A549 (cell line): ENCODE data around the gene C3orf20. TPM values are rescaled to one million over a fixed set of nuclear protein-coding genes. Genes with fewer than 3 reads are reported as not detected.
"Not testable (repeated sequence)": the region's sequence is repeated elsewhere in the genome, so short reads cannot be mapped to it uniquely, and the experiment has no call there.

Experiments used
- ATAC-seq, 2 experiments: fragments of 200-7000 bp in 1 of 2; fragments of >200 bp in 1 of 2; cut with Nextera tagmentation in 1 of 2; cut with Tn5 transposase in 1 of 2; 3 replicates each; pipeline versions ENCODE4 v1.8.0 to v1.9.1; 2018 to 2020; ENCODE audit warnings: mild to moderate bottlenecking in 1 of 2, moderate library complexity in 1 of 2
- CTCF ChIA-PET: fragments of 300-600 bp; sonication (Branson Sonifier 250); formaldehyde crosslinking; extraction: SDS; loops from one replicate; lab custom pipeline; 2021; ENCODE audit warnings: antibody characterized with exemption, inconsistent platforms; lab: Yijun Ruan, JAX
- POLR2A ChIA-PET: fragments of 350-600 bp; formaldehyde crosslinking; extraction: SDS; loops from one replicate; lab custom pipeline; 2021; ENCODE audit warnings: antibody characterized with exemption, inconsistent platforms; lab: Yijun Ruan, JAX
- DNase-seq, 2 experiments: peaks; one replicate each; pipeline versions ENCODE4 v3.0.0 to v3.0.0-alpha.2; 2011 to 2016; ENCODE audit warnings: low read depth in 1 of 2, low spot score in 1 of 2
- FAIRE-seq: peaks from 2 replicates; lab custom pipeline; 2011; peaks lifted over from hg19 to GRCh38; lab: Jason Lieb, UNC
- H3K27ac ChIP-seq, 2 experiments: fragments of >200 bp; sonication (Bioruptor Twin); formaldehyde crosslinking; 3 replicates each; pipeline ENCODE4 v1.5.1; 2016 to 2017
- H3K4me1 ChIP-seq: fragments of >200 bp; sonication (Bioruptor Twin); formaldehyde crosslinking; 3 replicates; pipeline ENCODE4 v1.6.1; 2016
- H3K4me2 ChIP-seq: fragments of >200 bp; sonication (Bioruptor Twin); formaldehyde crosslinking; 3 replicates; pipeline ENCODE4 v1.6.1; 2016
- H3K4me3 ChIP-seq: fragments of >200 bp; sonication (Bioruptor Twin); formaldehyde crosslinking; 3 replicates; pipeline ENCODE4 v1.5.1; 2016
- H3K9me3 ChIP-seq: fragments of >200 bp; sonication (Bioruptor Twin); formaldehyde crosslinking; 3 replicates; pipeline ENCODE4 v1.6.1; 2016
- CBX8 ChIP-seq: fragments of 200-600 bp; sonication (generic); IDR thresholded peaks from 2 replicates; pipeline ENCODE4 v1.6.1; 2016
- CHD2 ChIP-seq: fragments of 150-350 bp; IDR thresholded peaks from 2 replicates; pipeline ENCODE4 v1.6.1; 2014; ENCODE audit warnings: low read length; ENCODE audit not compliant: partially characterized antibody
- CHD4 ChIP-seq: fragments of 200-600 bp; sonication (generic); IDR thresholded peaks from 2 replicates; pipeline ENCODE4 v1.6.1; 2016; ENCODE audit warnings: antibody characterized with exemption, mild to moderate bottlenecking, borderline replicate concordance
- ELK1 ChIP-seq: fragments of 150-350 bp; IDR thresholded peaks from 2 replicates; pipeline ENCODE4 v1.6.1; 2014; ENCODE audit warnings: low read depth, mild to moderate bottlenecking, low read length
- FOXS1 ChIP-seq: fragments of 250-450 bp; sonication (Bioruptor Pico); IDR thresholded peaks from 2 replicates; pipeline ENCODE4 v1.5.0; 2020; ENCODE audit warnings: mild to moderate bottlenecking, moderate library complexity
- HOXB5 ChIP-seq: fragments of 250-450 bp; sonication (Bioruptor Pico); IDR thresholded peaks from 2 replicates; pipeline ENCODE4 v1.5.0; 2020; ENCODE audit warnings: mild to moderate bottlenecking, moderate library complexity
- MAX ChIP-seq: IDR thresholded peaks from 2 replicates; pipeline ENCODE4 v1.6.1; 2012
- PHF8 ChIP-seq: fragments of 200-600 bp; sonication (generic); IDR thresholded peaks from 2 replicates; pipeline ENCODE4 v1.6.1; 2016; ENCODE audit warnings: low read depth, mild to moderate bottlenecking, antibody characterized with exemption, moderate library complexity, borderline replicate concordance
- POLR2A ChIP-seq: IDR thresholded peaks from 2 replicates; pipeline ENCODE4 v1.6.1; 2012; ENCODE audit warnings: mild to moderate bottlenecking, low read length
- RAD21 ChIP-seq, 2 experiments: fragments of >200 bp in 1 of 2; sonication (Bioruptor Twin) in 1 of 2; formaldehyde crosslinking in 1 of 2; IDR thresholded peaks in 1 of 2; conservative IDR thresholded peaks in 1 of 2; 2 replicates in 1 of 2; 3 replicates in 1 of 2; pipeline ENCODE4 v1.6.1; 2012 to 2018; ENCODE audit warnings: inconsistent platforms in 1 of 2
- RFX5 ChIP-seq: fragments of 450-650 bp; IDR thresholded peaks from 2 replicates; pipeline ENCODE4 v1.7.1; 2014; ENCODE audit warnings: antibody characterized with exemption, mild to moderate bottlenecking, moderate library complexity
- TFCP2L1 ChIP-seq: fragments of 250-450 bp; sonication (Bioruptor Pico); IDR thresholded peaks from 2 replicates; pipeline ENCODE4 v1.5.0; 2021; ENCODE audit warnings: mild to moderate bottlenecking
- USF2 ChIP-seq: fragments of 450-650 bp; IDR thresholded peaks from 2 replicates; pipeline ENCODE4 v1.6.1; 2014; ENCODE audit warnings: antibody characterized with exemption
- WGBS: methylation state at CpG from one replicate; pipeline ENCODE4 v1.1.6; 2017; ENCODE audit errors: missing lambda C conversion rate; 5-methylcytosine and 5-hydroxymethylcytosine counted together
- polyA plus RNA-seq, 4 experiments: library from polyadenylated mRNA; depleted of rRNA in 3 of 4; stranded (reverse); fragments of >200 nt; fragmentation: RNase III in 1 of 4; extraction: RNeasy Plus Mini Kit Qiagen cat#74134 plus additional on column Dnase treatment in 1 of 4; gene quantifications; 2 replicates in 3 of 4; 3 replicates in 1 of 4; pipeline ENCODE4 v1.2.3, GENCODE V29; 2011 to 2017

Gene C3orf20
- polyA plus RNA-seq, 2 of the 4 experiments (the other 2 are of a cell fraction), result 0.05 TPM; not detected in 1

- no peak for TF ChIP-seq MAX
Observed at GRCh38 chr3:14741510-14741909, 66.6 kb downstream of the C3orf20 start (continued).

GRCh38 chr3:14744556-14744955 is 69.6 kb downstream of the C3orf20 start:
- Histone ChIP-seq H3K4me1 (no peaks in the 10 kb centered on the region), H3K9me3 (peaks cover 15% of the 10 kb centered on the region), H3K4me2 (no peak overlapping the region), H3K27ac (no peak overlapping the region), H3K4me3 (no peak overlapping the region)
- DNase-seq (no peak), ATAC-seq (no peak), FAIRE-seq (no peak)
- TF ChIP-seq USF2 (0 out of 2 replicates have a peak, but pooled peaks have one; percentile 3), RFX5 (no peak)
- POLR2A ChIA-PET, result no interaction called here
- 25% methylated on average over 6 of the region's 6 CpGs for WGBS
- CTCF ChIA-PET, result no interaction called here

GRCh38 chr3:14750650-14751049 is 75.7 kb downstream of the C3orf20 start:
- ATAC-seq (no peak), DNase-seq (no peak), FAIRE-seq (no peak)
- ChIA-PET POLR2A (no interaction called here), CTCF (interaction anchor here (0.7 kb wide), 1 partner anchor 122 kb away, joined by 3 read pairs; no protein-coding TSS in a partner anchor)
- Histone ChIP-seq H3K27ac (no peak overlapping the region), H3K4me2 (no peak overlapping the region), H3K4me3 (no peak overlapping the region), H3K9me3 (peaks cover 24% of the 10 kb centered on the region), H3K4me1 (no peaks in the 10 kb centered on the region)
- 0% methylated on average over 1 of the region's 1 CpG for WGBS
- no peak for TF ChIP-seq RAD21 (conservative IDR thresholded peaks at IDR 0.05 in 1 of 2, IDR thresholded peaks at IDR 0.05 in 1 of 2)
- TF ChIP-seq CHD4, result no peak
- TF ChIP-seq CHD2, result no peak
- no peak for TF ChIP-seq TFCP2L1 (CRISPR knock-in tag)
- TF ChIP-seq PHF8, result no peak
- no peak for TF ChIP-seq ELK1
- TF ChIP-seq POLR2A, result no peak

- POLR2A ChIA-PET, H3K4me2 ChIP-seq, H3K27ac ChIP-seq, FAIRE-seq, ATAC-seq, CTCF ChIA-PET, H3K4me1 ChIP-seq, H3K4me3 ChIP-seq, DNase-seq: not testable (repeated sequence)
- H3K9me3 ChIP-seq, result peaks cover 24% of the 10 kb centered on the region
Observed at GRCh38 chr3:14752979-14753378, 78.0 kb downstream of the C3orf20 start.

GRCh38 chr3:14757153-14757700 is 82.3 kb downstream of the C3orf20 start:
- H3K4me3 ChIP-seq, result no peak overlapping the region
- H3K27ac ChIP-seq, result no peak overlapping the region
- DNase-seq (no peak), FAIRE-seq (no peak), ATAC-seq (peak in 1 of 2 experiments; percentile 21; a peak in 2 of 6 replicates)
- no peak overlapping the region for H3K4me2 ChIP-seq
- H3K4me1 ChIP-seq, result no peaks in the 10 kb centered on the region
- peaks cover 2% of the 10 kb centered on the region; the same call in 1 of the 3 replicates for H3K9me3 ChIP-seq
- ChIA-PET POLR2A (no interaction called here), CTCF (interaction anchor here (0.9 kb wide), 1 partner anchor 249 kb away, joined by 3 read pairs; no protein-coding TSS in a partner anchor)
- TF ChIP-seq CBX8, result no peak
- no peak for TF ChIP-seq HOXB5 (CRISPR knock-in tag)
- TF ChIP-seq FOXS1, result no peak
- 93% methylated on average over 6 of the region's 14 CpGs for WGBS
